WTC11 (cell line): ENCODE measurements around the gene PMEPA1.

Experiments
- FOXJ3 ChIP-seq: sonication (generic); formaldehyde crosslinking; IDR thresholded peaks from 2 replicates; pipeline ENCODE4 v1.9.0; 2021; ENCODE audit warnings: missing genetic modification reagents, mild to moderate bottlenecking, borderline replicate concordance
- JUN ChIP-seq: sonication (generic); formaldehyde crosslinking; IDR thresholded peaks from 2 replicates; pipeline ENCODE4 v1.8.0; 2023; ENCODE audit warnings: mild to moderate bottlenecking, missing genetic modification reagents
- MXD4 ChIP-seq: fragments of 250-450 bp; sonication (Bioruptor Pico); IDR thresholded peaks from 2 replicates; pipeline ENCODE4 v1.8.0; 2021; ENCODE audit warnings: mild to moderate bottlenecking, moderate library complexity, borderline replicate concordance
- NFATC4 ChIP-seq: fragments of 250-450 bp; sonication (Bioruptor Pico); IDR thresholded peaks from 2 replicates; pipeline ENCODE4 v1.9.0; 2021; ENCODE audit warnings: mild to moderate bottlenecking
- NR1H2 ChIP-seq: sonication (generic); formaldehyde crosslinking; IDR thresholded peaks from 2 replicates; pipeline ENCODE4 v1.9.0; 2021; ENCODE audit warnings: mild to moderate bottlenecking, moderate library complexity, missing genetic modification reagents
- SMAD3 ChIP-seq: sonication (generic); formaldehyde crosslinking; IDR thresholded peaks from 2 replicates; pipeline ENCODE4 v1.8.0; 2022; ENCODE audit warnings: missing genetic modification reagents, mild to moderate bottlenecking, borderline replicate concordance
- TCF7 ChIP-seq: sonication (generic); formaldehyde crosslinking; IDR thresholded peaks from 2 replicates; pipeline ENCODE4 v1.8.0; 2022; ENCODE audit warnings: mild to moderate bottlenecking, low read depth, missing genetic modification reagents, moderate library complexity
- TEAD4 ChIP-seq: sonication (generic); formaldehyde crosslinking; IDR thresholded peaks from 2 replicates; pipeline ENCODE4 v1.8.0; 2022; ENCODE audit warnings: mild to moderate bottlenecking, missing genetic modification reagents
- ZNF138 ChIP-seq: sonication (generic); formaldehyde crosslinking; conservative IDR thresholded peaks from 2 replicates; pipeline ENCODE4 v1.8.1; 2022; ENCODE audit warnings: mild to moderate bottlenecking, moderate library complexity, missing genetic modification reagents
- ZNF219 ChIP-seq: sonication (generic); formaldehyde crosslinking; IDR thresholded peaks from 2 replicates; pipeline ENCODE4 v1.8.0; 2023; ENCODE audit warnings: missing genetic modification reagents, mild to moderate bottlenecking, borderline replicate concordance
- TF ChIP-seq, protein P1 (sequence below): sonication (generic); formaldehyde crosslinking; IDR thresholded peaks from 2 replicates; pipeline ENCODE4 v1.8.1; 2023; ENCODE audit warnings: mild to moderate bottlenecking, moderate library complexity, missing genetic modification reagents
- TF ChIP-seq, protein P2 (sequence below): fragments of 200-600 bp; IDR thresholded peaks from 2 replicates; pipeline ENCODE4 v1.8.0; 2022; ENCODE audit warnings: antibody characterized with exemption
- TF ChIP-seq, protein P3 (sequence below): sonication (generic); formaldehyde crosslinking; IDR thresholded peaks from 2 replicates; pipeline ENCODE4 v1.8.1; 2023; ENCODE audit warnings: mild to moderate bottlenecking, missing genetic modification reagents, borderline replicate concordance
- TF ChIP-seq, protein P4 (sequence below): sonication (generic); formaldehyde crosslinking; IDR thresholded peaks from 2 replicates; pipeline ENCODE4 v1.8.0; 2022; ENCODE audit warnings: mild to moderate bottlenecking, missing genetic modification reagents

DNA sequence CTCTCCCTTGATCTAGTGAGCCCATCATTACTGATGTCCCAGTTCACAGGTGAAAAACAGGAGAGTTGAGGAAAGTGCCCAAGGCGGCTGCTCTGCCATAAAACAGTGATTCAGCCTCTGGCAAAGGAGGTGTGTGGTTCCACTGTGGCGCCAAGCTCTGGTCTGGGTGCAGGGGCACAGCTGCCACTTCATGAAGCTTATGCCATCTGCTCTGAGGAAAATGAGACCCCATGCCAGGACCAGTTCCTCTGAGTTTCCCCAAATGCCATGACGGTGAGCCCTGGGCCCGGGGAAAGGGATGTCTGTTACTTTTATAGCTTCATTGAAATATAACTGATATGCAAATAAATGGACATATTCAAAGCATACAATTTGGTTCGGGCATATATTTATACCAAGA, 55.9 kb downstream of the PMEPA1 start:
- TF ChIP-seq, protein P1, sequence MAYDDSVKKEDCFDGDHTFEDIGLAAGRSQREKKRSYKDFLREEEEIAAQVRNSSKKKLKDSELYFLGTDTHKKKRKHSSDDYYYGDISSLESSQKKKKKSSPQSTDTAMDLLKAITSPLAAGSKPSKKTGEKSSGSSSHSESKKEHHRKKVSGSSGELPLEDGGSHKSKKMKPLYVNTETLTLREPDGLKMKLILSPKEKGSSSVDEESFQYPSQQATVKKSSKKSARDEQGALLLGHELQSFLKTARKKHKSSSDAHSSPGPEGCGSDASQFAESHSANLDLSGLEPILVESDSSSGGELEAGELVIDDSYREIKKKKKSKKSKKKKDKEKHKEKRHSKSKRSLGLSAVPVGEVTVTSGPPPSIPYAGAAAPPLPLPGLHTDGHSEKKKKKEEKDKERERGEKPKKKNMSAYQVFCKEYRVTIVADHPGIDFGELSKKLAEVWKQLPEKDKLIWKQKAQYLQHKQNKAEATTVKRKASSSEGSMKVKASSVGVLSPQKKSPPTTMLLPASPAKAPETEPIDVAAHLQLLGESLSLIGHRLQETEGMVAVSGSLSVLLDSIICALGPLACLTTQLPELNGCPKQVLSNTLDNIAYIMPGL: no peak
- TF ChIP-seq ZNF219 (CRISPR knock-in tag) (no peak), NR1H2 (CRISPR knock-in tag) (no peak), FOXJ3 (CRISPR knock-in tag) (no peak), TCF7 (no peak), ZNF138 (no peak), MXD4 (CRISPR knock-in tag) (no peak), NFATC4 (CRISPR knock-in tag) (no peak), SMAD3 (no peak), TEAD4 (no peak), JUN (CRISPR knock-in tag) (no peak)
- TF ChIP-seq, protein P2, sequence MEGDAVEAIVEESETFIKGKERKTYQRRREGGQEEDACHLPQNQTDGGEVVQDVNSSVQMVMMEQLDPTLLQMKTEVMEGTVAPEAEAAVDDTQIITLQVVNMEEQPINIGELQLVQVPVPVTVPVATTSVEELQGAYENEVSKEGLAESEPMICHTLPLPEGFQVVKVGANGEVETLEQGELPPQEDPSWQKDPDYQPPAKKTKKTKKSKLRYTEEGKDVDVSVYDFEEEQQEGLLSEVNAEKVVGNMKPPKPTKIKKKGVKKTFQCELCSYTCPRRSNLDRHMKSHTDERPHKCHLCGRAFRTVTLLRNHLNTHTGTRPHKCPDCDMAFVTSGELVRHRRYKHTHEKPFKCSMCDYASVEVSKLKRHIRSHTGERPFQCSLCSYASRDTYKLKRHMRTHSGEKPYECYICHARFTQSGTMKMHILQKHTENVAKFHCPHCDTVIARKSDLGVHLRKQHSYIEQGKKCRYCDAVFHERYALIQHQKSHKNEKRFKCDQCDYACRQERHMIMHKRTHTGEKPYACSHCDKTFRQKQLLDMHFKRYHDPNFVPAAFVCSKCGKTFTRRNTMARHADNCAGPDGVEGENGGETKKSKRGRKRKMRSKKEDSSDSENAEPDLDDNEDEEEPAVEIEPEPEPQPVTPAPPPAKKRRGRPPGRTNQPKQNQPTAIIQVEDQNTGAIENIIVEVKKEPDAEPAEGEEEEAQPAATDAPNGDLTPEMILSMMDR: no peak
- TF ChIP-seq, protein P3, sequence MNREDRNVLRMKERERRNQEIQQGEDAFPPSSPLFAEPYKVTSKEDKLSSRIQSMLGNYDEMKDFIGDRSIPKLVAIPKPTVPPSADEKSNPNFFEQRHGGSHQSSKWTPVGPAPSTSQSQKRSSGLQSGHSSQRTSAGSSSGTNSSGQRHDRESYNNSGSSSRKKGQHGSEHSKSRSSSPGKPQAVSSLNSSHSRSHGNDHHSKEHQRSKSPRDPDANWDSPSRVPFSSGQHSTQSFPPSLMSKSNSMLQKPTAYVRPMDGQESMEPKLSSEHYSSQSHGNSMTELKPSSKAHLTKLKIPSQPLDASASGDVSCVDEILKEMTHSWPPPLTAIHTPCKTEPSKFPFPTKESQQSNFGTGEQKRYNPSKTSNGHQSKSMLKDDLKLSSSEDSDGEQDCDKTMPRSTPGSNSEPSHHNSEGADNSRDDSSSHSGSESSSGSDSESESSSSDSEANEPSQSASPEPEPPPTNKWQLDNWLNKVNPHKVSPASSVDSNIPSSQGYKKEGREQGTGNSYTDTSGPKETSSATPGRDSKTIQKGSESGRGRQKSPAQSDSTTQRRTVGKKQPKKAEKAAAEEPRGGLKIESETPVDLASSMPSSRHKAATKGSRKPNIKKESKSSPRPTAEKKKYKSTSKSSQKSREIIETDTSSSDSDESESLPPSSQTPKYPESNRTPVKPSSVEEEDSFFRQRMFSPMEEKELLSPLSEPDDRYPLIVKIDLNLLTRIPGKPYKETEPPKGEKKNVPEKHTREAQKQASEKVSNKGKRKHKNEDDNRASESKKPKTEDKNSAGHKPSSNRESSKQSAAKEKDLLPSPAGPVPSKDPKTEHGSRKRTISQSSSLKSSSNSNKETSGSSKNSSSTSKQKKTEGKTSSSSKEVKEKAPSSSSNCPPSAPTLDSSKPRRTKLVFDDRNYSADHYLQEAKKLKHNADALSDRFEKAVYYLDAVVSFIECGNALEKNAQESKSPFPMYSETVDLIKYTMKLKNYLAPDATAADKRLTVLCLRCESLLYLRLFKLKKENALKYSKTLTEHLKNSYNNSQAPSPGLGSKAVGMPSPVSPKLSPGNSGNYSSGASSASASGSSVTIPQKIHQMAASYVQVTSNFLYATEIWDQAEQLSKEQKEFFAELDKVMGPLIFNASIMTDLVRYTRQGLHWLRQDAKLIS (CRISPR knock-in tag): no peak
- TF ChIP-seq, protein P4, sequence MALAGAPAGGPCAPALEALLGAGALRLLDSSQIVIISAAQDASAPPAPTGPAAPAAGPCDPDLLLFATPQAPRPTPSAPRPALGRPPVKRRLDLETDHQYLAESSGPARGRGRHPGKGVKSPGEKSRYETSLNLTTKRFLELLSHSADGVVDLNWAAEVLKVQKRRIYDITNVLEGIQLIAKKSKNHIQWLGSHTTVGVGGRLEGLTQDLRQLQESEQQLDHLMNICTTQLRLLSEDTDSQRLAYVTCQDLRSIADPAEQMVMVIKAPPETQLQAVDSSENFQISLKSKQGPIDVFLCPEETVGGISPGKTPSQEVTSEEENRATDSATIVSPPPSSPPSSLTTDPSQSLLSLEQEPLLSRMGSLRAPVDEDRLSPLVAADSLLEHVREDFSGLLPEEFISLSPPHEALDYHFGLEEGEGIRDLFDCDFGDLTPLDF (CRISPR knock-in tag): no peak
